ENCODE data around the gene MMP2. TPM values are rescaled to one million over a fixed set of nuclear protein-coding genes. Genes with fewer than 3 reads are reported as not detected.

The MMP2 gene
- total RNA-seq, 1 experiment from 2014 or later = 1.5 TPM

- no peak for ATAC-seq
- no peaks in the 10 kb centered on the region for H4K20me1 ChIP-seq (ENCODE audit: insufficient read depth)
- H3K4me1 ChIP-seq (ENCODE audit: control insufficient read depth in 1 of 2, insufficient read depth in 2 of 2, low read length in 2 of 2) = no peaks in the 10 kb centered on the region
- DNase-seq (ENCODE audit: low read depth, low spot score) = no peak
- H3K9me3 ChIP-seq (ENCODE audit: control insufficient read depth in 1 of 2, insufficient read depth in 1 of 2, low read depth in 1 of 2, low read length in 2 of 2) = no peaks in the 10 kb centered on the region
- H2AFZ ChIP-seq (ENCODE audit: low read depth, low read length, poor library complexity, severe bottlenecking) = no peak overlapping the region
- no peak overlapping the region for H3K4me2 ChIP-seq (ENCODE audit: low read length)
- no peak for TF ChIP-seq SIN3A (IDR thresholded peaks at IDR 0.05; ENCODE audit: low read depth)
- TF ChIP-seq FOSL1 (IDR thresholded peaks at IDR 0.05; ENCODE audit: low read depth) = no peak
- TF ChIP-seq, protein P1, sequence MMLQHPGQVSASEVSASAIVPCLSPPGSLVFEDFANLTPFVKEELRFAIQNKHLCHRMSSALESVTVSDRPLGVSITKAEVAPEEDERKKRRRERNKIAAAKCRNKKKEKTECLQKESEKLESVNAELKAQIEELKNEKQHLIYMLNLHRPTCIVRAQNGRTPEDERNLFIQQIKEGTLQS (IDR thresholded peaks at IDR 0.05) = no peak
- TF ChIP-seq SRF (IDR thresholded peaks at IDR 0.05; ENCODE audit: low read depth) = no peak
- TF ChIP-seq, protein P2, sequence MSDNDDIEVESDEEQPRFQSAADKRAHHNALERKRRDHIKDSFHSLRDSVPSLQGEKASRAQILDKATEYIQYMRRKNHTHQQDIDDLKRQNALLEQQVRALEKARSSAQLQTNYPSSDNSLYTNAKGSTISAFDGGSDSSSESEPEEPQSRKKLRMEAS (IDR thresholded peaks at IDR 0.05) = no peak
- no peak for TF ChIP-seq ZNF274 (IDR thresholded peaks at IDR 0.05; ENCODE audit: low read depth, low read length)
- TF ChIP-seq TCF7L2 (IDR thresholded peaks at IDR 0.05; ENCODE audit: borderline replicate concordance, extremely low read depth, insufficient read depth, insufficient read length) = no peak
- intact Hi-C loops (cut with micrococcal nuclease) = no loop called here
- H3K9ac ChIP-seq (ENCODE audit: low read length) = no peak overlapping the region
- CTCF ChIA-PET = interaction anchor here (1.5 kb wide), 1 partner anchor 20 kb away, joined by 5 read pairs; no protein-coding TSS in a partner anchor
- no peaks in the 10 kb centered on the region for H3K9me2 ChIP-seq (ENCODE audit: insufficient read depth)
- no TSS peak for BruUV-seq (replicated peaks)
- H3K4me3 ChIP-seq (replicated peaks in 1 of 2; ENCODE audit: low read depth in 1 of 2, low read length in 2 of 2) = no peak overlapping the region
- H3K27me3 ChIP-seq (ENCODE audit: insufficient read depth, low read length) = peaks cover 15% of the 10 kb centered on the region
- POLR2A ChIA-PET = no interaction called here
- no peak overlapping the region for H3K27ac ChIP-seq (ENCODE audit: low read depth, low read length)
- no peaks in the 10 kb centered on the region for H3K36me3 ChIP-seq (ENCODE audit: control insufficient read depth in 1 of 2, insufficient read depth in 2 of 2, low read length in 2 of 2)
- no peaks in the 10 kb centered on the region for H3K79me2 ChIP-seq (ENCODE audit: insufficient read depth, low read length)
- RAD21 ChIA-PET (ENCODE audit: low non-redundant PET in 1 of 2, low total read pairs in 2 of 2, uncharacterized antibody in 2 of 2, unreplicated experiment in 2 of 2) = no interaction called here
Measured at GRCh38 chr16:55444754-55445485, 34.1 kb upstream of the MMP2 start.

DNA sequence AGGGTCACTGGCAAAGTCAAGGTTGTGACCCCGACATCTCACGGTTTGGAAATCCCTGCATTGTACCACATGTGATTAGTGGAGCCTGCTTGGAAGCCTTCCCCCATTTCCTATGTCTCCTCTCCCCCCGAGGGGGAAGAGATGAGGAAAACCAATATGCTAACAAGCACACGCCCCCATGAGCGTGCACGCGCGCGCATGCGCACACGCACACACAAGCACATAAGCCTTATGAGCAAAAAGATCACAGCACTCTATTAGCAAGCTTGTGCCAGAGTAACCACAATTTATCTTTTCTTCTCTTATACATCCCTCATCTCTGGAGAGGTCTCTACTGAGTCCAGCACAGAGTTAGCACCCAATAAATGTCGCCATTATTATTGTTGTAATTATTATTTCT is 31.8 kb upstream of the MMP2 start:
- H2AFZ ChIP-seq (ENCODE audit: low read depth, low read length, poor library complexity, severe bottlenecking) = no peak overlapping the region
- no TSS peak for BruUV-seq (replicated peaks)
- H3K9me2 ChIP-seq (ENCODE audit: insufficient read depth) = no peaks in the 10 kb centered on the region
- no peak overlapping the region for H3K9ac ChIP-seq (ENCODE audit: low read length)
- H3K4me2 ChIP-seq (ENCODE audit: low read length) = no peak overlapping the region
- H3K9me3 ChIP-seq (ENCODE audit: control insufficient read depth in 1 of 2, insufficient read depth in 1 of 2, low read depth in 1 of 2, low read length in 2 of 2) = no peaks in the 10 kb centered on the region
- H3K27ac ChIP-seq (ENCODE audit: low read depth, low read length) = no peak overlapping the region
- no peak overlapping the region for H3K4me3 ChIP-seq (replicated peaks in 1 of 2; ENCODE audit: low read depth in 1 of 2, low read length in 2 of 2)
- no peaks in the 10 kb centered on the region for H4K20me1 ChIP-seq (ENCODE audit: insufficient read depth)
- no peaks in the 10 kb centered on the region for H3K79me2 ChIP-seq (ENCODE audit: insufficient read depth, low read length)
- no peaks in the 10 kb centered on the region for H3K27me3 ChIP-seq (ENCODE audit: insufficient read depth, low read length)
- DNase-seq (ENCODE audit: low read depth, low spot score) = no peak
- H3K36me3 ChIP-seq (ENCODE audit: control insufficient read depth in 1 of 2, insufficient read depth in 2 of 2, low read length in 2 of 2) = no peaks in the 10 kb centered on the region
- ATAC-seq = no peak
- H3K4me1 ChIP-seq (ENCODE audit: control insufficient read depth in 1 of 2, insufficient read depth in 2 of 2, low read length in 2 of 2) = no peaks in the 10 kb centered on the region
- POLR2A ChIA-PET = no interaction called here
- CTCF ChIA-PET = interaction anchor here (1.9 kb wide), 1 partner anchor 17 kb away, joined by 6 read pairs; no protein-coding TSS in a partner anchor
- intact Hi-C loops (cut with micrococcal nuclease) = no loop called here
- RAD21 ChIA-PET (ENCODE audit: low non-redundant PET in 1 of 2, low total read pairs in 2 of 2, uncharacterized antibody in 2 of 2, unreplicated experiment in 2 of 2) = no interaction called here
- no peak for TF ChIP-seq POLR2A (IDR thresholded peaks at IDR 0.05; ENCODE audit: borderline replicate concordance, extremely low read depth, insufficient read depth, insufficient read length)
- no peak for TF ChIP-seq SIN3A (IDR thresholded peaks at IDR 0.05; ENCODE audit: low read depth)
- TF ChIP-seq TCF7L2 (IDR thresholded peaks at IDR 0.05; ENCODE audit: borderline replicate concordance, extremely low read depth, insufficient read depth, insufficient read length) = no peak
- TF ChIP-seq, protein P1 (IDR thresholded peaks at IDR 0.05) = no peak
- no peak for TF ChIP-seq EZH2phosphoT487 (IDR thresholded peaks at IDR 0.05; ENCODE audit: borderline replicate concordance)
- no peak for TF ChIP-seq EGR1 (IDR thresholded peaks at IDR 0.05; ENCODE audit: low read depth)
- TF ChIP-seq EZH2 (IDR thresholded peaks at IDR 0.05) = no peak
- no peak for TF ChIP-seq ZBTB33 (IDR thresholded peaks at IDR 0.05; ENCODE audit: extremely low read depth, insufficient replicate concordance, low read length)
- no peak for TF ChIP-seq REST (IDR thresholded peaks at IDR 0.05; ENCODE audit: low read depth)
